AG04449 (cell line): Measurements from ENCODE around the gene CCL16.
"Not testable (repeated sequence)": the region's sequence is repeated elsewhere in the genome, so short reads cannot be mapped to it uniquely, and the experiment has no call there.

ENCODE experiments used
- CTCF ChIA-PET: fragments of 350-600 bp; formaldehyde crosslinking; extraction: SDS; loops from one replicate; lab custom pipeline; 2021; ENCODE audit warnings: antibody characterized with exemption; lab: Yijun Ruan, JAX
- POLR2A ChIA-PET: fragments of 400-600, 350-600 bp; formaldehyde crosslinking; extraction: SDS; loops from one replicate; lab custom pipeline; 2020; ENCODE audit warnings: antibody characterized with exemption, inconsistent platforms; lab: Yijun Ruan, JAX
- DNase-seq: peaks from one replicate; pipeline ENCODE4 v3.0.0-alpha.2; 2010; ENCODE audit warnings: low read depth, low spot score
- H3K4me3 ChIP-seq: 2 replicates; pipeline ENCODE4 v1.5.1; 2011; ENCODE audit warnings: low read depth, mild to moderate bottlenecking, control low read depth, low read length
- TF ChIP-seq, protein P1 (sequence below): IDR thresholded peaks from one replicate; pipeline ENCODE4 v1.5.1; 2011; ENCODE audit warnings: mild to moderate bottlenecking, moderate library complexity, low read length, control low read depth, inconsistent platforms; ENCODE audit not compliant: insufficient read depth; ENCODE audit errors: missing control alignments

CCL16 gene

DNA sequence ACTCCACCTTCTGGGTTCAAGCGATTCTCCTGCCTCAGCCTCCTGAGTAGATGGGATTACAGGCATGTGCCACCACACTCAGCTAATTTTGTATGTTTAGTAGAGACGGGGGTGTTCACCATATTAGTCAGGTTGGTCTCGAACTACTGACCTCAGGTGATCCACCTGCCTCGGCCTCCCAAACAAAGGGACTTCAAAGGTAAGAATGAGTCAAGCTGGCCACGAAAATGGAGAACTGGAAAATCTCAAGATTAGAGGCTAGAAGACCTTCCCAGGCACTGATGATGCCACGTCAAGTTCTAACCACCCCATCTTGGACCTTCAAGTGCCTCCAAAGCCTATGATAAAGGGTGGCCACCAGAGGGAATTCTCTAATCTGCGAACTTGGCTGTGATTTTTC is 21.3 kb upstream of the CCL16 start:
- CTCF ChIA-PET = no interaction called here
- no peak overlapping the region for H3K4me3 ChIP-seq
- no peak for DNase-seq
- TF ChIP-seq, protein P1, sequence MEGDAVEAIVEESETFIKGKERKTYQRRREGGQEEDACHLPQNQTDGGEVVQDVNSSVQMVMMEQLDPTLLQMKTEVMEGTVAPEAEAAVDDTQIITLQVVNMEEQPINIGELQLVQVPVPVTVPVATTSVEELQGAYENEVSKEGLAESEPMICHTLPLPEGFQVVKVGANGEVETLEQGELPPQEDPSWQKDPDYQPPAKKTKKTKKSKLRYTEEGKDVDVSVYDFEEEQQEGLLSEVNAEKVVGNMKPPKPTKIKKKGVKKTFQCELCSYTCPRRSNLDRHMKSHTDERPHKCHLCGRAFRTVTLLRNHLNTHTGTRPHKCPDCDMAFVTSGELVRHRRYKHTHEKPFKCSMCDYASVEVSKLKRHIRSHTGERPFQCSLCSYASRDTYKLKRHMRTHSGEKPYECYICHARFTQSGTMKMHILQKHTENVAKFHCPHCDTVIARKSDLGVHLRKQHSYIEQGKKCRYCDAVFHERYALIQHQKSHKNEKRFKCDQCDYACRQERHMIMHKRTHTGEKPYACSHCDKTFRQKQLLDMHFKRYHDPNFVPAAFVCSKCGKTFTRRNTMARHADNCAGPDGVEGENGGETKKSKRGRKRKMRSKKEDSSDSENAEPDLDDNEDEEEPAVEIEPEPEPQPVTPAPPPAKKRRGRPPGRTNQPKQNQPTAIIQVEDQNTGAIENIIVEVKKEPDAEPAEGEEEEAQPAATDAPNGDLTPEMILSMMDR = no peak
- POLR2A ChIA-PET = no interaction called here

- no peak for DNase-seq
- ChIA-PET CTCF (no interaction called here), POLR2A (no interaction called here)
- H3K4me3 ChIP-seq = no peak overlapping the region
- TF ChIP-seq, protein P1 = no peak
These were observed 20.7 kb upstream of the CCL16 start for GRCh38 chr17:36001862-36002603.

DNA sequence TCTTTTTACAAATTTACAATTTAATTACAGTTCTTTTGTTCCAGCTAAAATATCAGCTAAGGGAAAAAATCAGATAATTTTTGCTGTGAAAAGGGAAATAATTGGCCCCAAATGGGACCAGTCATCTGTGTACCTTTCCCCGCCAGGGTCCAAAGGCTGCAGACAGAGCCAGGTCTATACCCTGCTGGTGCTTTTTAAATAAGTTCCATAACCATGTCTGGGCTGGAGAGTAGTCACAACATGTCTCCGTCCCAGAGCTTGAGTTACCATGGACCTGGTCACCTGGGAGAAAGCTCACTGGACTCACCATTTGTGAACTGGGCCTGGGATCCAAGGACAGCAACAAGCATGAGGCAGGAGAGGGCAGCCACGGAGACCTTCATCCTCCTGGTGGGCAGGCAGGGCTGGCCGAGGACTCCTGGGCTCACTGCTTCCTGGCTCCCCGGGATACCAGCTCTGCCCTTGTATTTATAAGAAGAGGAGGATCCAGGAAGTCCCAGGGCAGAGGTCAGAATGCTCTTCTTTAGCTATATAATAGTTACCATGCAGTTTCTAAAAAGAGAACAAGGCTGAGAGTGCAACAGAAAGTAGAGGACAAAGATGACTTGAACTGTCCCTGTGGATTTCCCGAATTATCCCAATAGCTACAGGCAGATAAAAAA is 19.9 kb upstream of the CCL16 start, which contains the start of gene CCL15:
Gene CCL15 (minus strand): TSS at position 444 of the 662 bp plus-strand sequence. CDS start 61 bp downstream, at position 383.
- DNase-seq = no peak
- ChIA-PET CTCF (no interaction called here), POLR2A (no interaction called here)
- TF ChIP-seq, protein P1 = no peak
- no peak within 1 kb of the TSS for H3K4me3 ChIP-seq

GRCh38 chr17:36000732-36001109 is 19.4 kb upstream of the CCL16 start:
- DNase-seq = no peak
- TF ChIP-seq, protein P1 = no peak
- H3K4me3 ChIP-seq = no peak overlapping the region
- ChIA-PET CTCF (no interaction called here), POLR2A (no interaction called here)

- ChIA-PET POLR2A (no interaction called here), CTCF (no interaction called here)
- no peak overlapping the region for H3K4me3 ChIP-seq
- DNase-seq = no peak
- TF ChIP-seq, protein P1 = no peak
These were observed 17.5 kb upstream of the CCL16 start for GRCh38 chr17:35998756-35999155.

- TF ChIP-seq, protein P1 = no peak
- POLR2A ChIA-PET = no interaction called here
- DNase-seq = no peak
- CTCF ChIA-PET = interaction anchor here (1.2 to 1.3 kb wide), 2 partner anchors 22 to 152 kb away, joined by 3 read pairs; no protein-coding TSS in a partner anchor
- no peak overlapping the region for H3K4me3 ChIP-seq
These were observed 16.8 kb upstream of the CCL16 start for GRCh38 chr17:35998018-35998545.

DNA sequence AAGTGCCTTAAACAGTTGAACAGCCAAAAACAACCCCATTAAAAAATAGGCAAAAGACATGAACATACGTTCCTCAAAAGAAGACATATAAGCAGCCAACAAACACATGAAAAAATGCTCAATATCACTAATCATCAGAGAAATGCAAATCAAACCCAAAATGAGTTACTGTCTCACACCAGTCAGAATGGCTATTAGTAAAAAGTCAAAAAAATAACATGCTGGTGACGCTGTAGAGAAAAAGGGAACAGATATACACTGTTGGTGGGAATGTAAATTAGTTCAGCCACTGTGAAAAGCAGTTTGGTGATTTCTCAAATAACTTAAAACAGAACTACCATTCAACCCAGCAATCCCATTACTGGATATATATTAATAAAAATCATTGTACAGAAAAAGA is 14.0 kb upstream of the CCL16 start:
- H3K4me3 ChIP-seq, POLR2A ChIA-PET, DNase-seq, CTCF ChIA-PET: not testable (repeated sequence)
